ENCODE measurements around the gene SH3GLB2. TPM values are rescaled to one million over a fixed set of nuclear protein-coding genes. Genes with fewer than 3 reads are reported as not detected.

SH3GLB2 gene
- total and polyA plus RNA-seq, 2 experiments from 2014 or later = 27.7 to 57.3 TPM

- H3F3A ChIP-seq (ENCODE audit: insufficient read depth) = 0 out of 2 replicates have a peak, but pooled peaks cover 4% of the 10 kb centered on the region
- no peaks in the 10 kb centered on the region for H4K20me1 ChIP-seq (ENCODE audit: insufficient read depth)
- in situ Hi-C loops (cut with MboI) = no loop called here
- DNase-seq = no peak
- H3K4me1 ChIP-seq (ENCODE audit: insufficient read depth) = no peaks in the 10 kb centered on the region
- no peaks in the 10 kb centered on the region for H3K27me3 ChIP-seq (replicated peaks; ENCODE audit: insufficient read depth)
- TF ChIP-seq EZH2 (IDR thresholded peaks at IDR 0.05; ENCODE audit: insufficient read depth, poor library complexity, severe bottlenecking) (no peak), EZH2phosphoT487 (IDR thresholded peaks at IDR 0.05; ENCODE audit: insufficient read depth, low read depth) (no peak)
- no peaks in the 10 kb centered on the region for H3K9me3 ChIP-seq (ENCODE audit: low read depth)
- H3K4me2 ChIP-seq (ENCODE audit: unreplicated experiment) = no peak overlapping the region
- no peak overlapping the region for H2AFZ ChIP-seq
- no peaks in the 10 kb centered on the region for H3K79me2 ChIP-seq (ENCODE audit: insufficient read depth)
- H3K36me3 ChIP-seq (ENCODE audit: low read depth) = no peaks in the 10 kb centered on the region; the same call in 1 of the 2 replicates
- H3K4me3 ChIP-seq = no peak overlapping the region
- H3K9me2 ChIP-seq (ENCODE audit: insufficient read depth) = no peaks in the 10 kb centered on the region
- no peak overlapping the region for H3K27ac ChIP-seq
- no peak overlapping the region for H3K9ac ChIP-seq
- 94 to 97% methylated on average over 8 to 9 of the region's 9 CpGs for WGBS, 2 experiments (ENCODE audit: low coverage in 1 of 2, low lambda C conversion rate in 2 of 2, missing lambda C conversion rate in 2 of 2)
These were observed 25.1 kb downstream of the SH3GLB2 start for GRCh38 chr9:129002992-129003391.

DNA sequence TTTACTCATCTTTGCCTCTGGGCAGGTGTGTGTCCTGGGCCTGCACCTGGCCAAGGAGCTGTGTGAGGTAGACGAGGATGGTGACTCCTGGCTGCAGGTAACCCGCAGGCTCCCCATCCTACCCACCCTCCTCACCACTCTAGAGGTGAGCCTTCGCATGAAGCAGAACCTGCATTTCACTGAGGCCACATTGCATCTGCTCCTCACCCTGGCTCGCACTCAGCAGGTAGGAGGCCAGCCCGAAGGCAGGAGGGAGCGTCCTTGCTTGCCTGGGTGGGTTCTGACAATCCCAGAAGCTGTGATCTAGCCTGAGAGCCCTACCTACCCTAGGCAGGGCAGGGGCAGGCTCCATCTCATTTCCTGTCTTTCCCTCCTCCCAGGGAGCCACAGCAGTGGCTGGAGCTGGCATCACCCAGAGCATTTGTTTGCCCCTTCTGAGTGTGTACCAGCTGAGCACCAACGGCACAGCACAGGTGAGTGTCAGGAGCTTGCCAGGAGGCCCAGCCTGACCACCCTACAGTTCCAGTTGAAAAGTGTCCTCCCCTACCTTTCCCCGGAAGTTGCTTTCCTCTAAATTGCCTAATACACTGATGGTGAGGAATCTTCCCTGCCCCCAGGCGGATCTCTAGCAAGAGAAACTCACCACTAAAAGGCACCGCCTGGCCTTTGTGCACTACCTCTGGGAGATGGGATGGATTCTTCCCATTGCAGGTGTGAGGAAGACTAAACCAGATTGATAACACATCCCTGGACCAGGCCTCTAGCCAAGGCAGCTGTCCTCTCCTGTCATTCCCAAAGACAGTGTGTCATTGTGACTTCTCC is 26.4 kb downstream of the SH3GLB2 start:
- WGBS, 2 experiments (ENCODE audit: low coverage in 1 of 2, low lambda C conversion rate in 2 of 2, missing lambda C conversion rate in 2 of 2) = 90 to 91% methylated on average over 10 of the region's 10 CpGs
- H3K36me3 ChIP-seq (ENCODE audit: low read depth) = no peaks in the 10 kb centered on the region; the same call in 1 of the 2 replicates
- H3K9me2 ChIP-seq (ENCODE audit: insufficient read depth) = no peaks in the 10 kb centered on the region
- H3K79me2 ChIP-seq (ENCODE audit: insufficient read depth) = no peaks in the 10 kb centered on the region
- H3K9me3 ChIP-seq (ENCODE audit: low read depth) = no peaks in the 10 kb centered on the region
- H3K27ac ChIP-seq = no peak overlapping the region
- in situ Hi-C loops (cut with MboI) = no loop called here
- no peak overlapping the region for H3K4me2 ChIP-seq (ENCODE audit: unreplicated experiment)
- no peak overlapping the region for H2AFZ ChIP-seq
- no peak for TF ChIP-seq EZH2phosphoT487 (IDR thresholded peaks at IDR 0.05; ENCODE audit: insufficient read depth, low read depth)
- 0 out of 2 replicates have a peak, but pooled peaks cover 4% of the 10 kb centered on the region for H3F3A ChIP-seq (ENCODE audit: insufficient read depth)
- H3K4me3 ChIP-seq = no peak overlapping the region
- no peaks in the 10 kb centered on the region for H3K27me3 ChIP-seq (replicated peaks; ENCODE audit: insufficient read depth)
- H3K4me1 ChIP-seq (ENCODE audit: insufficient read depth) = no peaks in the 10 kb centered on the region
- no peak overlapping the region for H3K9ac ChIP-seq
- no peaks in the 10 kb centered on the region for H4K20me1 ChIP-seq (ENCODE audit: insufficient read depth)
- no peak for DNase-seq

- Histone ChIP-seq H3K4me3 (no peak overlapping the region), H3K9ac (no peak overlapping the region), H4K20me1 (ENCODE audit: insufficient read depth) (no peaks in the 10 kb centered on the region), H3K4me1 (ENCODE audit: insufficient read depth) (no peaks in the 10 kb centered on the region), H3K9me2 (ENCODE audit: insufficient read depth) (no peaks in the 10 kb centered on the region), H2AFZ (no peak overlapping the region), H3K27me3 (replicated peaks; ENCODE audit: insufficient read depth) (no peaks in the 10 kb centered on the region), H3K27ac (no peak overlapping the region), H3K79me2 (ENCODE audit: insufficient read depth) (no peaks in the 10 kb centered on the region), H3K9me3 (ENCODE audit: low read depth) (no peaks in the 10 kb centered on the region), H3K36me3 (ENCODE audit: low read depth) (peaks cover 9% of the 10 kb centered on the region; the same call in 1 of the 2 replicates), H3K4me2 (ENCODE audit: unreplicated experiment) (no peak overlapping the region), H3F3A (ENCODE audit: insufficient read depth) (no peaks in the 10 kb centered on the region)
- in situ Hi-C loops (cut with MboI) = no loop called here
- no peak for DNase-seq
- TF ChIP-seq EZH2 (IDR thresholded peaks at IDR 0.05; ENCODE audit: insufficient read depth, poor library complexity, severe bottlenecking) (no peak), EZH2phosphoT487 (IDR thresholded peaks at IDR 0.05; ENCODE audit: insufficient read depth, low read depth) (no peak)
- 92 to 95% methylated on average over 13 of the region's 13 CpGs for WGBS, 2 experiments (ENCODE audit: low coverage in 1 of 2, low lambda C conversion rate in 2 of 2, missing lambda C conversion rate in 2 of 2)
These were observed 28.4 kb downstream of the SH3GLB2 start for GRCh38 chr9:128999581-129000206.

GRCh38 chr9:128998462-128998861 is 29.7 kb downstream of the SH3GLB2 start:
- 95 to 99% methylated on average over 6 of the region's 6 CpGs for WGBS, 2 experiments (ENCODE audit: low coverage in 1 of 2, low lambda C conversion rate in 2 of 2, missing lambda C conversion rate in 2 of 2)
- H3K27me3 ChIP-seq (replicated peaks; ENCODE audit: insufficient read depth) = no peaks in the 10 kb centered on the region
- no peaks in the 10 kb centered on the region for H4K20me1 ChIP-seq (ENCODE audit: insufficient read depth)
- in situ Hi-C loops (cut with MboI) = no loop called here
- H3K27ac ChIP-seq = no peak overlapping the region
- no peak for TF ChIP-seq EZH2phosphoT487 (IDR thresholded peaks at IDR 0.05; ENCODE audit: insufficient read depth, low read depth)
- TF ChIP-seq EZH2 (IDR thresholded peaks at IDR 0.05; ENCODE audit: insufficient read depth, poor library complexity, severe bottlenecking) = no peak
- H3K4me3 ChIP-seq = no peak overlapping the region
- H3K9ac ChIP-seq = no peak overlapping the region
- no peaks in the 10 kb centered on the region for H3K9me2 ChIP-seq (ENCODE audit: insufficient read depth)
- DNase-seq = no peak
- peaks cover 21% of the 10 kb centered on the region for H3K36me3 ChIP-seq (ENCODE audit: low read depth)
- no peaks in the 10 kb centered on the region for H3K4me1 ChIP-seq (ENCODE audit: insufficient read depth)
- H3K4me2 ChIP-seq (ENCODE audit: unreplicated experiment) = no peak overlapping the region
- H3F3A ChIP-seq (ENCODE audit: insufficient read depth) = no peaks in the 10 kb centered on the region
- H3K79me2 ChIP-seq (ENCODE audit: insufficient read depth) = no peaks in the 10 kb centered on the region
- H3K9me3 ChIP-seq (ENCODE audit: low read depth) = no peaks in the 10 kb centered on the region
- H2AFZ ChIP-seq = no peak overlapping the region

Measured in GM23248 (cell line).